ENCODE results near the gene MYOF. TPM values are rescaled to one million over a fixed set of nuclear protein-coding genes. Genes with fewer than 3 reads are reported as not detected.

The MYOF gene
- total and polyA plus RNA-seq, 2 donors from 2014 or later = 11.5 to 134 TPM

DNA sequence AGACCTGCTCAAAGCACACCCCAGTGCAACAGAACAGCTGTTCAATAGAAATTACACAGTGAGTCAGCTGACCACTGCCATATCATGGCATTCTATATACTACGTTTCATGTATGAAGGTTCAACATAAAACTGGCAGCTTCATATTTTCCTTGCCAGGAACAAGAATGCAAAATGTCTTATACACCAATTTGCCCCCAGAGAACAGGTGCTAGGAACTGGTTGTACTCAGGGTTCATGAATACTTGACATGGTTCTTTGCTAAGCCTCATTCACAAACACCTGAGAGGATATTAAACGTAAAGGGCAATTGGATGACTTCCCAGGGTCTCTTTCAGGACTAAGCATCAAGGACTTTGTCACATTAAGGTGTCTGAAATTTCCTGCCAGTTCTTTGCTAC lies 6.9 kb downstream of the MYOF start:
- FAIRE-seq (no peak), DNase-seq (no peak)
- peaks cover 0 to 4% (median 0%) of the 10 kb centered on the region in 3 donors for H3K4me1 ChIP-seq (ENCODE audit: control insufficient read depth in 2 of 3, insufficient read depth in 2 of 3, low read depth in 1 of 3, low read length in 3 of 3)
- H3K36me3 ChIP-seq (ENCODE audit: control insufficient read depth in 2 of 3, insufficient read depth in 3 of 3, low read length in 3 of 3) = no peaks in the 10 kb centered on the region
- TF ChIP-seq, protein P1, sequence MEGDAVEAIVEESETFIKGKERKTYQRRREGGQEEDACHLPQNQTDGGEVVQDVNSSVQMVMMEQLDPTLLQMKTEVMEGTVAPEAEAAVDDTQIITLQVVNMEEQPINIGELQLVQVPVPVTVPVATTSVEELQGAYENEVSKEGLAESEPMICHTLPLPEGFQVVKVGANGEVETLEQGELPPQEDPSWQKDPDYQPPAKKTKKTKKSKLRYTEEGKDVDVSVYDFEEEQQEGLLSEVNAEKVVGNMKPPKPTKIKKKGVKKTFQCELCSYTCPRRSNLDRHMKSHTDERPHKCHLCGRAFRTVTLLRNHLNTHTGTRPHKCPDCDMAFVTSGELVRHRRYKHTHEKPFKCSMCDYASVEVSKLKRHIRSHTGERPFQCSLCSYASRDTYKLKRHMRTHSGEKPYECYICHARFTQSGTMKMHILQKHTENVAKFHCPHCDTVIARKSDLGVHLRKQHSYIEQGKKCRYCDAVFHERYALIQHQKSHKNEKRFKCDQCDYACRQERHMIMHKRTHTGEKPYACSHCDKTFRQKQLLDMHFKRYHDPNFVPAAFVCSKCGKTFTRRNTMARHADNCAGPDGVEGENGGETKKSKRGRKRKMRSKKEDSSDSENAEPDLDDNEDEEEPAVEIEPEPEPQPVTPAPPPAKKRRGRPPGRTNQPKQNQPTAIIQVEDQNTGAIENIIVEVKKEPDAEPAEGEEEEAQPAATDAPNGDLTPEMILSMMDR (IDR thresholded peaks at IDR 0.05; ENCODE audit: borderline replicate concordance, extremely low read depth, insufficient read depth) = no peak
- H3K27me3 ChIP-seq (ENCODE audit: control insufficient read depth, insufficient read depth, low read length) = no peaks in the 10 kb centered on the region
- intact Hi-C loops (cut with DNase I) = no loop called here
- H3K9me3 ChIP-seq (ENCODE audit: control insufficient read depth in 2 of 3, insufficient read depth in 1 of 3, low read length in 3 of 3) = no peaks in the 10 kb centered on the region
- H3K27ac ChIP-seq (ENCODE audit: low read depth in 2 of 2, low read length in 2 of 2) = no peak overlapping the region
- H3K4me3 ChIP-seq (ENCODE audit: low read length in 3 of 3) = no peak overlapping the region
- H3K9ac ChIP-seq (ENCODE audit: low read length in 3 of 3) = no peak overlapping the region

DNA sequence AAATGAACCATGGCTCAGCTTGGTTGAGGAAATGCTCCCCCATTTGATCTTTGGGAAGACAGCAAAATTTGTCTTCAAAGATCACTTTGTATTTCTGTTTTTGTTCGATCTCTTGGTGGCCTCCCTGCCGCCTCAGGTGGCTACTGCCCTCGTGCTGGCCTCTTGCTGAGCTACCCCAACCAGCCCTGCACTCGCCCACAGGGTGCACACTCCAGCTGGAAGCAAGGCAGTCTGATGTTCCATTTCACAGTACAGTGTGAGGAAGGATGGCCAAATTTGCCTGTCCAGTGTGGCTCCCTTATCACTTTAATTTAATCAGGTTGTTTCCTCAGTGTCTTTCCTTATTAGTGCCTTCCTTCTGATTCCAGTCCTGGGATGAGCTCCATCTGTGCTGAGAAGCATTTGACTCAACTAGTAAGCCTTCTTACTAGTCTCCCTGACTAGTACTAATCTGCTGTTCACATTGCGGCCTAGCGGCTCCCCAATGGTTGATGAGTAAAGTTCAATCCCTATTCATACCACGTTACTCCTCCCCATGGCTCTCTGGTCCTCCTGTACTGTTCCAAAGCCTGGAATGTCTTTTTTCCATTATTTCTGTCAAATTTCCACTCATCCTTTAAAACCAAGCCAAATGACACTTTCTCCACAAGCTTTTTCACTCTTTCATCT lies 8.2 kb downstream of the MYOF start:
- Histone ChIP-seq H3K4me1 (ENCODE audit: control insufficient read depth in 2 of 3, insufficient read depth in 2 of 3, low read depth in 1 of 3, low read length in 3 of 3) (no peaks in the 10 kb centered on the region), H3K36me3 (ENCODE audit: control insufficient read depth in 2 of 3, insufficient read depth in 3 of 3, low read length in 3 of 3) (no peaks in the 10 kb centered on the region), H3K9ac (ENCODE audit: low read length in 3 of 3) (no peak overlapping the region), H3K4me3 (ENCODE audit: low read length in 3 of 3) (no peak overlapping the region), H3K9me3 (ENCODE audit: control insufficient read depth in 2 of 3, insufficient read depth in 1 of 3, low read length in 3 of 3) (no peaks in the 10 kb centered on the region), H3K27me3 (ENCODE audit: control insufficient read depth, insufficient read depth, low read length) (no peaks in the 10 kb centered on the region), H3K27ac (ENCODE audit: low read depth in 2 of 2, low read length in 2 of 2) (no peak overlapping the region)
- FAIRE-seq = no peak
- no peak for DNase-seq
- intact Hi-C loops (cut with DNase I) = no loop called here
- TF ChIP-seq, protein P1 (IDR thresholded peaks at IDR 0.05; ENCODE audit: borderline replicate concordance, extremely low read depth, insufficient read depth) = no peak

DNA sequence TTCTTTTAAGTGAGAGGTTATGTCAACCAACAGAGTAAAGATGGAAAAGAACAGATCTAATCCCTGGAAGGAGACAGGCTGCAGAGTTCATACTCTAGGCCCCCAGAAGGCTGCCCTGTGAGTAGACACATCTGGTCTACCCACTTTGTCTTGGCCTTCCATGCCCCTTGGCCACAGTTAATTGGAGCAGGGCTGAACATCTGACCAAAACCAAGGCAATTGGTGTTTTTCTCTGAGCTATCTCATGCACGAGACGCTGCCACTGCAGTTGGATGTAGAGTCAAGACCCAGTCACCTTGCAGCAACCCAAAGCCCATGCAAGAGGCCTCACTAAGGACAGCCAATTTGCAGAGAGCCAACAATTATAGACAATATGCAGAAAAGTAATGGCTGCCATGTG lies 9.0 kb downstream of the MYOF start:
- DNase-seq (no peak), FAIRE-seq (no peak)
- no peaks in the 10 kb centered on the region for H3K36me3 ChIP-seq (ENCODE audit: control insufficient read depth in 2 of 3, insufficient read depth in 3 of 3, low read length in 3 of 3)
- H3K4me1 ChIP-seq (ENCODE audit: control insufficient read depth in 2 of 3, insufficient read depth in 2 of 3, low read depth in 1 of 3, low read length in 3 of 3) = peaks cover 0 to 3% (median 0%) of the 10 kb centered on the region in 3 donors
- H3K4me3 ChIP-seq (ENCODE audit: low read length in 3 of 3) = no peak overlapping the region
- no peaks in the 10 kb centered on the region for H3K27me3 ChIP-seq (ENCODE audit: control insufficient read depth, insufficient read depth, low read length)
- intact Hi-C loops (cut with DNase I) = no loop called here
- H3K9me3 ChIP-seq (ENCODE audit: control insufficient read depth in 2 of 3, insufficient read depth in 1 of 3, low read length in 3 of 3) = no peaks in the 10 kb centered on the region
- TF ChIP-seq, protein P1 (IDR thresholded peaks at IDR 0.05; ENCODE audit: borderline replicate concordance, extremely low read depth, insufficient read depth) = no peak
- H3K9ac ChIP-seq (ENCODE audit: low read length in 3 of 3) = no peak overlapping the region
- no peak overlapping the region for H3K27ac ChIP-seq (ENCODE audit: low read depth in 2 of 2, low read length in 2 of 2)

All from kidney (tissue), 14 donors.